Mesothelial cell of epicardium (in vitro differentiated cells): Measurements from ENCODE around the gene TMEM44. TPM values are rescaled to one million over a fixed set of nuclear protein-coding genes. Genes with fewer than 3 reads are reported as not detected.

Experiments used
- DNase-seq, 2 experiments: peaks; one replicate each; pipeline ENCODE4 v3.0.0; 2021; ENCODE audit warnings: low spot score in 2 of 2; ENCODE audit not compliant: unreplicated experiment in 2 of 2
- H3K27ac Mint-ChIP-seq: 2 replicates; pipeline ENCODE4 v1.8.0; 2021; ENCODE audit warnings: mixed read lengths
- H3K27me3 Mint-ChIP-seq: 2 replicates; pipeline ENCODE4 v1.8.0; 2021; ENCODE audit warnings: low read depth, mixed read lengths
- H3K36me3 Mint-ChIP-seq: 2 replicates; pipeline ENCODE4 v1.8.0; 2021; ENCODE audit warnings: mixed read lengths
- H3K4me1 Mint-ChIP-seq: 2 replicates; pipeline ENCODE4 v1.8.0; 2021; ENCODE audit warnings: mixed read lengths
- H3K4me3 Mint-ChIP-seq: 2 replicates; pipeline ENCODE4 v1.8.0; 2021; ENCODE audit warnings: mild to moderate bottlenecking, moderate library complexity, mixed read lengths
- H3K9me3 Mint-ChIP-seq: 2 replicates; pipeline ENCODE4 v1.8.0; 2021; ENCODE audit warnings: mixed read lengths
- CTCF ChIP-seq: fragments of 200-600 bp; sonication (generic); IDR thresholded peaks from one replicate; pipeline ENCODE4 v1.5.0; 2021; ENCODE audit warnings: antibody characterized with exemption; ENCODE audit not compliant: unreplicated experiment
- total RNA-seq: library from RNA; stranded (reverse); gene quantifications from 3 replicates; pipeline ENCODE4 v1.2.1, GENCODE V29; 2021

TMEM44 gene
- total RNA-seq, 1 donor from 2014 or later: 27.9 TPM

DNA sequence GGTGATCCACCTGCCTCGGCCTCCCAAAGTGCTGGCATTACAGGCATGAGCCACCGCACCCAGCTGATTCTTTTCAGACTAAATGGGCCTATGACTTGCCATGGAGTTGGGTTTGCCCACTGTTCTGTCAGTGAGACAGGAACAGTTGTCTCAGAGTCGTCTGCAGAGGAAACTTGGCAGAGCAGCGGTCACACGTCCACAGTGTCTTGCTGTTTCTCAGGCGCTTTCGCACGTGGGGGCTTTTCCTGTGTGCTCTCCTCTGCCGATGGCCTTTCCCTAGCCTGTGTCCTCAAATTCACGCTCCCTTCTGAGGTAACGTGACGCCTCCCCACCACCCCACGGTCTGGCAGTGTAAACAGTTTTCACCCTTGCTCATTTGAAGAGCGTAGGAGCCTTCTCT, 11.3 kb downstream of the TMEM44 start:
- no peak overlapping the region for H3K27ac Mint-ChIP-seq
- H3K4me3 Mint-ChIP-seq: no peak overlapping the region
- no peaks in the 10 kb centered on the region for H3K27me3 Mint-ChIP-seq
- H3K9me3 Mint-ChIP-seq: no peaks in the 10 kb centered on the region
- peaks cover 2% of the 10 kb centered on the region for H3K4me1 Mint-ChIP-seq
- TF ChIP-seq CTCF: no peak
- H3K36me3 Mint-ChIP-seq: peaks cover 12% of the 10 kb centered on the region
- DNase-seq: no peak

- no peak for DNase-seq
- Mint-ChIP-seq H3K27me3 (no peaks in the 10 kb centered on the region), H3K27ac (no peak overlapping the region), H3K4me3 (no peak overlapping the region), H3K9me3 (no peaks in the 10 kb centered on the region), H3K36me3 (peaks cover 13% of the 10 kb centered on the region), H3K4me1 (peaks cover 2% of the 10 kb centered on the region)
- TF ChIP-seq CTCF: no peak
Measured at GRCh38 chr3:194620196-194620595, 13.0 kb downstream of the TMEM44 start.

- Mint-ChIP-seq H3K27ac (no peak overlapping the region), H3K36me3 (peaks cover 10% of the 10 kb centered on the region), H3K4me1 (peaks cover 2% of the 10 kb centered on the region), H3K9me3 (no peaks in the 10 kb centered on the region), H3K27me3 (no peaks in the 10 kb centered on the region), H3K4me3 (no peak overlapping the region)
- TF ChIP-seq CTCF: no peak
- DNase-seq: no peak
Measured at GRCh38 chr3:194619741-194620140, 13.5 kb downstream of the TMEM44 start.

- no peak overlapping the region for H3K27ac Mint-ChIP-seq
- H3K36me3 Mint-ChIP-seq: peaks cover 13% of the 10 kb centered on the region
- H3K27me3 Mint-ChIP-seq: no peaks in the 10 kb centered on the region
- TF ChIP-seq CTCF: no peak
- no peaks in the 10 kb centered on the region for H3K9me3 Mint-ChIP-seq
- peaks cover 2% of the 10 kb centered on the region for H3K4me1 Mint-ChIP-seq
- H3K4me3 Mint-ChIP-seq: no peak overlapping the region
- no peak for DNase-seq
Measured at GRCh38 chr3:194618858-194619608, 14.2 kb downstream of the TMEM44 start.

GRCh38 chr3:194617827-194618226, 15.4 kb downstream of the TMEM44 start:
- no peak overlapping the region for H3K4me3 Mint-ChIP-seq
- H3K9me3 Mint-ChIP-seq: no peaks in the 10 kb centered on the region
- no peaks in the 10 kb centered on the region for H3K27me3 Mint-ChIP-seq
- H3K4me1 Mint-ChIP-seq: peaks cover 2% of the 10 kb centered on the region
- DNase-seq: no peak
- TF ChIP-seq CTCF: no peak
- peaks cover 13% of the 10 kb centered on the region for H3K36me3 Mint-ChIP-seq
- H3K27ac Mint-ChIP-seq: no peak overlapping the region
